Measurements from ENCODE around the gene COL28A1. TPM values are rescaled to one million over a fixed set of nuclear protein-coding genes. Genes with fewer than 3 reads are reported as not detected.

Gene COL28A1
- total RNA-seq, 1 experiment from 2014 or later, result not detected

DNA sequence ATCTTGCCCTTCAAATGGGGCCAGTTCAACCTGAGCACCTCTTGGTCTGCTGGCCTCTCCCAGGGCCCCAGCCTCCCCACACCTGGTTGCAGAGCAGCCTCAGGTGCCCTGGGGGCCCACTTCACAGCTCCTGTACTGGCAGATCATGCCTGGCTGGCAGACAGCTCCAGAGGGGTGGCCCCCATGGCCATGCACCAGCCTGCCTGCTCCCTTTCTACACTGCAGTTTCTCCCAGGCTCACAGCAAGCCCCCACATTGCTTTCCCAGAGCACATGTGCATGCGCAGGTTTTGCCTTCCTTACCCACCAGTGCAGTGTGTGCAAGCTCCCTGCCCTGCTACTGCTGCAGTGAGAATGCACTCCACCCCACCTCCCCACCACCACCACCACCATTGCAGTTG is 21.2 kb upstream of the COL28A1 start:
- H3K79me2 ChIP-seq (ENCODE audit: low read length), result no peaks in the 10 kb centered on the region
- H3K4me1 ChIP-seq (ENCODE audit: low read length), result no peaks in the 10 kb centered on the region

DNA sequence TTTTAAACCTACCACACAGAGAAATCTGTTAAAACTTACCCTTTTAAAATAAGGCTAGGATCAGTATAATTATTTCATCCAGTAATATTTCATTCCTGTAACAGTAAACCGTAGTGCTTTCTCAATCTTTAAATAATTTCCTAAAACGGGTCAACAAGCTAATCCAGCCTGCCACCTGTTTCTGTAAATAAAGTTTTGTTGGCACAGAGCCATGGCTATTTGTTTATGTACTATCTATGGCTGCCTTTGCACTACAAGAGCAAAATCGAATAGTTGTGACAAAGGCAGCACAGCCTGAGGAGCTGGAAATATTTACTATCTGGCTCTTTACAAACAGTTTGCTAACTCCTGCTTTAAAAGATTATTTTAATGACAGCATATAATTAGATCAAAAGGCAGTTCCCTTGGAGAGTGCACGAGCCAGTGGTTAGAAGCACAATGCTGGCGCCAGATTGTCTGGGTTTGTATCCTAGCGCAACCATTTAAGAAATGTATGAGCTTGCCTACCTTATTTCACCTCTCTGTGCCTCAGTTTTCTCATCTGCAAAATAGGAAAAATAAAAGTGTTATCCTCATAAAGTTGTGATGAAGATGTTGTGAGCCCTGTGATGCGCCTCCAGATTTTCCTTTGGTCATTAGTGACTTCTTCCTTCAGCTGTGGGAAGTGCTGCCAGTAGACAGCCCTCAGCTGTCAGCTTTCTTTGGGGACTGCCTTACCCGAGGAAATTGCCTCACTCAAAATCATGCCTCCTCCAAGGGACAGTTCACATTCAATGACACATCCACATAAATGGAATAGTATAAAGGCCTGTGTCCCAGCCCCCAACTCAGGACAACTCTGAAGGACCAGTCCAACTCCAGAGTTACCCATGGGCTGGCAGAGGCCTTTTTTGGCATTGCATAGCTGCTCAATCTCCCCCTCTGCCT is 19.2 kb upstream of the COL28A1 start:
- Histone ChIP-seq H4K20me1 (ENCODE audit: insufficient read depth, low read depth, low read length) (no peaks in the 10 kb centered on the region), H3K9ac (ENCODE audit: low read length) (no peak overlapping the region), H3K9me2 (replicated peaks; ENCODE audit: insufficient read depth, low read length) (no peaks in the 10 kb centered on the region)

More for the DNA sequence above, 21.2 kb upstream of the COL28A1 start:
- no peak overlapping the region for H2AFZ ChIP-seq (ENCODE audit: low read length)
- H3K27me3 ChIP-seq (ENCODE audit: low read length), result no peaks in the 10 kb centered on the region
- H3K4me3 ChIP-seq (ENCODE audit: low read length), result no peak overlapping the region
- no peak for DNase-seq
- H3K9me3 ChIP-seq (ENCODE audit: low read length), result no peaks in the 10 kb centered on the region
- H3K36me3 ChIP-seq (ENCODE audit: insufficient read depth, low read length), result no peaks in the 10 kb centered on the region
- H3K9ac ChIP-seq (ENCODE audit: low read length), result no peak overlapping the region
- H3K27ac ChIP-seq (ENCODE audit: low read length), result no peak overlapping the region
- H3K4me2 ChIP-seq (ENCODE audit: low read depth, low read length, poor library complexity, severe bottlenecking), result no peak overlapping the region
- no peaks in the 10 kb centered on the region for H4K20me1 ChIP-seq (ENCODE audit: insufficient read depth, low read depth, low read length)
- H3K9me2 ChIP-seq (replicated peaks; ENCODE audit: insufficient read depth, low read length), result no peaks in the 10 kb centered on the region

DNA sequence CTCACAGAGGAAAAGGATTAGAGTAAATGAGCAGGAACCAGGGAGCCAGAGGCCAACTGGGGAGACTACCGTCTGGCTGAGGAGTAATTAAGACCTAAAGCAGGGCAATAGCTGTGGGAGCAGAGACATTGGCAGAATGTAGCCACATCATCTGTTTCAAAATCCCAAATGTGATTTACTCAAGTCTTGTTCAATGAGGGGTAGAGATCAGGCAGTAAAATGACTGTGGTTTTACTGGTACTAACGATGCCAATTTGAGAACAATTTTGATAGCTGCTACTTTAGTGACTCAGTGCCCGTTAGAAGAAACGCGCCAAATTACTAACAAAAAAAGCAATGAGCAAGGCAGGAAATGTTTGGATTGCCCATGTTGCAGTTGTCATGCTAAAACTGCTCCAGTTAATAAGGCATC is 18.4 kb upstream of the COL28A1 start:
- H3K79me2 ChIP-seq (ENCODE audit: low read length), result no peaks in the 10 kb centered on the region
- no peak overlapping the region for H2AFZ ChIP-seq (ENCODE audit: low read length)
- H3K4me1 ChIP-seq (ENCODE audit: low read length), result no peaks in the 10 kb centered on the region

More for the DNA sequence above, 19.2 kb upstream of the COL28A1 start:
- H3K27ac ChIP-seq (ENCODE audit: low read length), result no peak overlapping the region
- H3K4me1 ChIP-seq (ENCODE audit: low read length), result no peaks in the 10 kb centered on the region
- no peak overlapping the region for H3K4me3 ChIP-seq (ENCODE audit: low read length)
- no peak for DNase-seq
- no peak overlapping the region for H3K4me2 ChIP-seq (ENCODE audit: low read depth, low read length, poor library complexity, severe bottlenecking)
- H3K27me3 ChIP-seq (ENCODE audit: low read length), result no peaks in the 10 kb centered on the region
- H3K36me3 ChIP-seq (ENCODE audit: insufficient read depth, low read length), result no peaks in the 10 kb centered on the region
- no peak overlapping the region for H2AFZ ChIP-seq (ENCODE audit: low read length)
- H3K79me2 ChIP-seq (ENCODE audit: low read length), result no peaks in the 10 kb centered on the region
- no peaks in the 10 kb centered on the region for H3K9me3 ChIP-seq (ENCODE audit: low read length)

DNA sequence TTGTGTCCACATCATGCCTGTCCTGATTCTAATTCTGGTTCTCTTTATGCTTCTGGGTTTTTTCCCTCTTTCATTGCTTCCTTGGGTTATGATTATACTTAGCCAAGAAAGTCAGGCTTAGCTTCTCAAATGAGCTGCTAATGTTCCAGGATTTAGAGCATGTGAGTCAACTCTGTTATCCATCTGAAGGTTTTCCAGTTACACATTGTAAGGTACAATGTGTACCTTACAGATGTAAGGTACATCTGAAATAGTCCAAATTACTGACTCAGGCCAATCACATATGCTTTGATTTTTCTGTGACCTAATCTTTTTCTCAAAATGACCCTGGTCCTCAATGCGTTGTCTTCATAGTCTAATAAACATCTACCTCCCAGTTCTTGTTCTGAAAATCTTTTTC is 17.7 kb upstream of the COL28A1 start:
- no peaks in the 10 kb centered on the region for H3K9me3 ChIP-seq (ENCODE audit: low read length)
- H4K20me1 ChIP-seq (ENCODE audit: insufficient read depth, low read depth, low read length), result no peaks in the 10 kb centered on the region
- H3K36me3 ChIP-seq (ENCODE audit: insufficient read depth, low read length), result no peaks in the 10 kb centered on the region
- no peaks in the 10 kb centered on the region for H3K4me1 ChIP-seq (ENCODE audit: low read length)
- H3K9me2 ChIP-seq (replicated peaks; ENCODE audit: insufficient read depth, low read length), result no peaks in the 10 kb centered on the region
- DNase-seq, result no peak
- no peak overlapping the region for H3K4me3 ChIP-seq (ENCODE audit: low read length)
- H3K4me2 ChIP-seq (ENCODE audit: low read depth, low read length, poor library complexity, severe bottlenecking), result no peak overlapping the region
- no peaks in the 10 kb centered on the region for H3K79me2 ChIP-seq (ENCODE audit: low read length)
- no peak overlapping the region for H2AFZ ChIP-seq (ENCODE audit: low read length)
- no peak overlapping the region for H3K9ac ChIP-seq (ENCODE audit: low read length)
- no peaks in the 10 kb centered on the region for H3K27me3 ChIP-seq (ENCODE audit: low read length)
- no peak overlapping the region for H3K27ac ChIP-seq (ENCODE audit: low read length)

More for the DNA sequence above, 18.4 kb upstream of the COL28A1 start:
- no peak overlapping the region for H3K4me2 ChIP-seq (ENCODE audit: low read depth, low read length, poor library complexity, severe bottlenecking)
- H3K4me3 ChIP-seq (ENCODE audit: low read length), result no peak overlapping the region
- H3K27me3 ChIP-seq (ENCODE audit: low read length), result no peaks in the 10 kb centered on the region
- H3K9ac ChIP-seq (ENCODE audit: low read length), result no peak overlapping the region
- no peaks in the 10 kb centered on the region for H3K9me3 ChIP-seq (ENCODE audit: low read length)
- no peaks in the 10 kb centered on the region for H3K36me3 ChIP-seq (ENCODE audit: insufficient read depth, low read length)
- H4K20me1 ChIP-seq (ENCODE audit: insufficient read depth, low read depth, low read length), result no peaks in the 10 kb centered on the region
- DNase-seq, result no peak
- no peak overlapping the region for H3K27ac ChIP-seq (ENCODE audit: low read length)
- no peaks in the 10 kb centered on the region for H3K9me2 ChIP-seq (replicated peaks; ENCODE audit: insufficient read depth, low read length)

DNA sequence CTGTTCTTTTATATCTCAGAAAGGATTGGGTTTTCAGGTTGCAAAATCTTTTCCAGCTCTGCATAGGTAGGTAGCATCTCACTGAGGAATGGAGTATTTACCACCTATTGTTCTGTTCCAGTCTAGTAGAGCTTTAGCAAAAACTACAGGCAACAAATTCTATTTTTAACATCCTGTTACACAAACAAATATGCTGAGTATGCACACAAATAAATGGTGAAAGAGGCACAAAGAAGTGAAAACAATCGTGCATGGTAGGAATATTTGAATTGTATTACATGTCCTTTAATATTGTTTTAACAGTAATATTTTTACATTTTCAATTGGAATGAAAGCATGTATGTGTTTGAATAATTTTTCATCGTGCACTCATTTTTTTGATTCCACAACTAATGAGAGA is 16.5 kb upstream of the COL28A1 start:
- Histone ChIP-seq H3K79me2 (ENCODE audit: low read length) (no peaks in the 10 kb centered on the region), H3K4me3 (ENCODE audit: low read length) (no peak overlapping the region), H3K27me3 (ENCODE audit: low read length) (no peaks in the 10 kb centered on the region), H4K20me1 (ENCODE audit: insufficient read depth, low read depth, low read length) (no peaks in the 10 kb centered on the region), H3K9me3 (ENCODE audit: low read length) (no peaks in the 10 kb centered on the region), H3K36me3 (ENCODE audit: insufficient read depth, low read length) (no peaks in the 10 kb centered on the region), H3K27ac (ENCODE audit: low read length) (no peak overlapping the region), H3K9me2 (replicated peaks; ENCODE audit: insufficient read depth, low read length) (no peaks in the 10 kb centered on the region), H3K4me1 (ENCODE audit: low read length) (no peaks in the 10 kb centered on the region), H3K9ac (ENCODE audit: low read length) (no peak overlapping the region), H2AFZ (ENCODE audit: low read length) (no peak overlapping the region), H3K4me2 (ENCODE audit: low read depth, low read length, poor library complexity, severe bottlenecking) (no peak overlapping the region)
- no peak for DNase-seq

DNA sequence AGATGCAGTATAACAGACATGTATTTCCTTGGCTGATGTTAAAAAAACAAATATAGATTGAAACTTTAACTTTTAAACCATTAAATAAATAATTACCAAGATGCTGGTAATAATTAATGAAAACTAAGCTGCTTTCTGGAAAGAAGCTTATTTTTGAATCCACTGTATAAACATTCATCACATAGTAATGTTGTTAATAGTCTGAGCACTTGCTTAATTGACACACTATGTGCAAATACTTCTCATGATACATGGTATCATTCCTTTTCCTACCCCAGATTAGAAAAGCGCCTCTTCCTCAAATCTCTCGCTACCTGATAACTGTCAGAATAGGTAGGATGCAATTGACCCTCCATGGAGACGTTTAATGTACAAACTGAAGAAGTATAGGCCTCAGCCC is 15.0 kb upstream of the COL28A1 start:
- Histone ChIP-seq H3K9me3 (ENCODE audit: low read length) (no peaks in the 10 kb centered on the region), H3K4me1 (ENCODE audit: low read length) (no peaks in the 10 kb centered on the region), H3K27me3 (ENCODE audit: low read length) (no peaks in the 10 kb centered on the region), H3K9me2 (replicated peaks; ENCODE audit: insufficient read depth, low read length) (no peaks in the 10 kb centered on the region), H2AFZ (ENCODE audit: low read length) (no peak overlapping the region), H4K20me1 (ENCODE audit: insufficient read depth, low read depth, low read length) (no peaks in the 10 kb centered on the region), H3K79me2 (ENCODE audit: low read length) (no peaks in the 10 kb centered on the region), H3K9ac (ENCODE audit: low read length) (no peak overlapping the region), H3K4me2 (ENCODE audit: low read depth, low read length, poor library complexity, severe bottlenecking) (no peak overlapping the region), H3K27ac (ENCODE audit: low read length) (no peak overlapping the region), H3K4me3 (ENCODE audit: low read length) (no peak overlapping the region), H3K36me3 (ENCODE audit: insufficient read depth, low read length) (no peaks in the 10 kb centered on the region)
- DNase-seq, result no peak

DNA sequence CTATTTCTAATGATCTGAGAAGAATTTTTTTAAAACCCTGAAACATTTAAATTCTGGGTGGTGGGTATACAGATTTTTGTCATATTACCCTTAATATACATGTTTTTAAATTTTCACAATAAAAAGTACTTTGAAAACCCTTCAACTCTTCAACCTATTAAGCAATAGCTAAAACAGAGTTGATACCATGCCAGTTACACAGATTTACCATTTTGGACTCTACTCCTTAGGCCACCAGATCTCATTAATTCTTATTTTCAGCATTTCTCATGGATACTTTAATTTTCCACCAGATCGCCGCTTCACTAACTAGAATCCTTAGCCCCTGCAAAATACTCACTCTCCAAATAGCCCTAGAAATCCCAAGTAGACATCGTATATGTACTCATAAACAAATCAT is 12.7 kb upstream of the COL28A1 start:
- Histone ChIP-seq H3K79me2 (ENCODE audit: low read length) (no peaks in the 10 kb centered on the region), H3K4me2 (ENCODE audit: low read depth, low read length, poor library complexity, severe bottlenecking) (no peak overlapping the region), H3K9me2 (replicated peaks; ENCODE audit: insufficient read depth, low read length) (no peaks in the 10 kb centered on the region), H3K9me3 (ENCODE audit: low read length) (no peaks in the 10 kb centered on the region), H4K20me1 (ENCODE audit: insufficient read depth, low read depth, low read length) (no peaks in the 10 kb centered on the region), H2AFZ (ENCODE audit: low read length) (no peak overlapping the region), H3K27me3 (ENCODE audit: low read length) (no peaks in the 10 kb centered on the region), H3K36me3 (ENCODE audit: insufficient read depth, low read length) (no peaks in the 10 kb centered on the region), H3K4me3 (ENCODE audit: low read length) (no peak overlapping the region), H3K4me1 (ENCODE audit: low read length) (no peaks in the 10 kb centered on the region), H3K27ac (ENCODE audit: low read length) (no peak overlapping the region), H3K9ac (ENCODE audit: low read length) (no peak overlapping the region)
- no peak for DNase-seq

DNA sequence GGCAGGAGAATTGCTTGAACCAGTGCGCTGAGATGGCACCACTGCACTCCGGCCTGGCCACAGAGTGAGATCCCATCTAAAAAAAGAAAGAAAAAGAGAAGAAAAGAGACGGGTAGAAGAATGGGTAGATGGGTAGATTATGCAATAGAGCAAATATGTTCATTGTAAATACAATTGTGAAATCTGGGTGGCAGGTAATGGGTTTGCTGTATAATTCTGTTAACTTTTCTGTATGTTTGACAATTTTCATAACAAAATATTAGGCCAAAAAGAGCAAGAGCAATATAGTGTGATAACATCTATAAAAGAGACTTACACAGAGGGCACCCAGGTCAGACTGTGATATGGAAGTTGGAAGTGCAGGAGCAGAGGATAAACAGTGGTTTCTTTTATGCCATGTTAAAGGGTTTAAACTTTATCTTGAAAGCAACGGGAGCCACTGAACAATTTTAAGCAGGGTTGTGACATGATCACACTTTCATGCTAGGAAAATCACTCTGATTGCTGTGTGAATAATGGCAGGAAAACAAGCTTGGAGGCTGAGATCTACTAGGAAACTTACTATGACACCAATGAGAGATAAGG is 6.7 kb upstream of the COL28A1 start:
- Histone ChIP-seq H3K79me2 (ENCODE audit: low read length) (no peaks in the 10 kb centered on the region), H3K36me3 (ENCODE audit: insufficient read depth, low read length) (no peaks in the 10 kb centered on the region), H3K4me1 (ENCODE audit: low read length) (no peaks in the 10 kb centered on the region), H3K4me3 (ENCODE audit: low read length) (no peak overlapping the region), H2AFZ (ENCODE audit: low read length) (no peak overlapping the region), H3K27me3 (ENCODE audit: low read length) (no peaks in the 10 kb centered on the region), H3K4me2 (ENCODE audit: low read depth, low read length, poor library complexity, severe bottlenecking) (no peak overlapping the region), H3K9me3 (ENCODE audit: low read length) (no peaks in the 10 kb centered on the region), H3K9me2 (replicated peaks; ENCODE audit: insufficient read depth, low read length) (no peaks in the 10 kb centered on the region), H4K20me1 (ENCODE audit: insufficient read depth, low read depth, low read length) (no peaks in the 10 kb centered on the region), H3K9ac (ENCODE audit: low read length) (no peak overlapping the region), H3K27ac (ENCODE audit: low read length) (no peak overlapping the region)
- DNase-seq, result no peak

Data from Karpas-422 (cell line).